Bladder microvascular endothelial cell (primary cell): ENCODE results near the gene WDR7. TPM values are rescaled to one million over a fixed set of nuclear protein-coding genes. Genes with fewer than 3 reads are reported as not detected.

ENCODE experiments used
- total RNA-seq: library from RNA; depleted of rRNA; stranded (reverse); fragments of >200 nt; gene quantifications from 2 replicates; pipeline ENCODE4 v1.2.3, GENCODE V29; 2014

The WDR7 gene
- 15.2 and 64.3 TPM in 2 replicates for total RNA-seq

DNA sequence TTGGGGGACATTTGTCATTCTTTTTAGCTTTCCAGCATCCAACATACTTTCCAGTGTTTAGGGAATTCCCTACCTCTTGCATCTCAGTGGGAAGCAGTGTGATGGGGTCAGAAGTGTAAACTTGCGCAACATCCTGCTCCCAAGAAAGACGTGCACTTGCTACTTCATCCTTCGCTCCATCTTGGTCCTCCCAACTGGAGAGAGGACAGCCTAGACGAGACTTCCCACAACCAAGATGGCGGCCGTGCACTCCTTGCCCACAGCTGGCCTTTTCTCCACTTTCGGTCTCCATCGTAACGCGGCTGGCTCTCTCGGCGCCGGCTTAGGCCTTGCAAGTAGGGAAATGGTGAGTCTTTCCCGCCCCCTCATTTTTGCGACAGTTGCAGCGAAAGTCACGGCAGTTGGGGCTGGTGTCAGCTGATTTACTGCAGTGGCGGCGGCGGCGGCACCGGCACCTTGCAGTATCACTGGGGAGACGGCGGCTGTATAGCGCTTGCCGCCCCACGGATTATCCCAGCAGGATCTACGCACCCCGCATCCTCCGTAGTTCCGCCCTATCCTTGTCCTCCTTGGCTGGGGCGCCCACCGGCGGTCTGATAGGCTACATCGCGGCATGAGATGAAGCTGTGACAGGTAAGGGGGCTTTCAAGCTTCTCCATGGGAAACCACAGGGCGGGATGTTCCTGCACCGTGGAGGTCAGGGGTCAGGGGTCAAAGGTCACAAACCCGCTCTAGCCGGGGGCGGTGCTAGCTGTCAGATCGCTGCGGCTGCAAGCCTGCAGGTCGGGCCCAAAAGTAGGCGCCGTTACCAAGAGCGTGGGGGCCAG is at the start of gene WDR7:
TSS of gene WDR7 (plus strand) at position 416 of the 827 bp plus-strand sequence. CDS start 21,157 bp downstream, outside the sequence.

DNA sequence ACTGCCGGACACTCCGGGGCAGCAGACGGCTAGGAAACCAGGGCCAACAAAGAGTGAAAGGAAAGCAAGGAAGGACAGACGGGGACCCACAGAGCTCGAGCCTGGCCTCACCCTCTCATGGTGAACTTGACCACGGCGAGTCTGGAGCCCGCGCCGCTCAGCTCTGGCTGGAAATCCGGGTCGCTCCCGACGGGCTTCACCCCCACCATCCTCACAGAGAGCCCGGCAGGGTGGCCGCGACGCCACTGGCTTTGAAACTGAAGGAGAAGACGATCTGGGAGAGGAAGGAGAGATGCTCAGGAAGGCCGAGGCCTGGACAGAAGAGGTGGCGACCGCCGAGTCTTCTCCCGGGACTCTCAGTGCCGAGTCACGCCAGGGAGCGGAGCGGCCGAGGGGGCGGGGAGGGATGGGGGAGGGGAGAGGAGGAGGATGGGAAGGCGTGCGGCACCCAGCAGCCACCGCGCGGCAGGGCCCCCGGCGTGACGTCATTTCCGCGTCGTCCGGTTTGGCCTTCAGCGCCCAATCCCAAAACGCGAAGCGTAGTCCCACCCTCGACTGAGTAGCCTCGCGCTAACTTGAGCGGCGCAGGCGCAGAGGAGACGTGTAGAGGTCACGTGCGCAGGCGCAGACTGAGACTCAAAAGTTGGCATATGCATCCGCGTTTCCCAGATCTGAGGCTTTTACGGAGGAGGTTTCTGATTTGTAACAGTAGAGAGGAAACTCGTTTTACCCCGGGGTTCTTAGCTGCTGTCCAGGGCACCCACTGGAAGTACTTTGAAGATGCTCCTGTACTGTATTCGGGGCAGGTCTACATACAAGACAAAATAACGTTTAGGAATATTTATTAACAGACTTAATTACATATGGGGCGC is 12.7 kb upstream of the WDR7 start, which contains the start of gene TXNL1:
TSS of gene TXNL1 (minus strand) at position 361 of the 872 bp plus-strand sequence. CDS start at position 209, 152 bp downstream.

Other genes with a start within 250 kb of the WDR7 start
- 19.1 and 46.4 TPM in 2 replicates for gene TXNL1, start 12.8 kb upstream of the WDR7 start, total RNA-seq